HG02852 (cell line): ENCODE results near the gene NAALADL2.
"Not testable (repeated sequence)": the region's sequence is repeated elsewhere in the genome, so short reads cannot be mapped to it uniquely, and the experiment has no call there.

Source experiments
- ATAC-seq: cut with Tn5 transposase; IDR thresholded peaks from one replicate; pipeline ENCODE4 v1.9.1; 2021; ENCODE audit warnings: mild to moderate bottlenecking, moderate library complexity; ENCODE audit not compliant: unreplicated experiment

NAALADL2 gene

DNA sequence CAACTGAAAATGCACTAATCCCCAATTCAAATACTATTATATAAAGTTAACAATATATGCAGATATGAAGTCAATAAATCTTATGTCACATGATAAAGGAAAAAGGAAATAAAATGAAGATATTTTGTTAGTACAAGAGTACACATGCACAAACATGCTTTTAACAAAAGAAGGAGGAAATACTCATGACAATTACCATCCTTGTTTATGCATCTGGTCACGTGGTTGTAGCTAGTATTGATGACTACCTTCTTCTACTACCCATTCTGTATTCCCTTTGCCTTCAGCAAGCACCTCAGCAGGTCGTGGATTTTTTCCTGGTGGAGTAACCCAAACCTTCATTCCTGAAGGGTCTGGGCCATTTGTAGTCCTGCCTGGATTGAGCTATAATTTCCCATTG, 669.6 kb downstream of the NAALADL2 start:
- ATAC-seq, result not testable (repeated sequence)

DNA sequence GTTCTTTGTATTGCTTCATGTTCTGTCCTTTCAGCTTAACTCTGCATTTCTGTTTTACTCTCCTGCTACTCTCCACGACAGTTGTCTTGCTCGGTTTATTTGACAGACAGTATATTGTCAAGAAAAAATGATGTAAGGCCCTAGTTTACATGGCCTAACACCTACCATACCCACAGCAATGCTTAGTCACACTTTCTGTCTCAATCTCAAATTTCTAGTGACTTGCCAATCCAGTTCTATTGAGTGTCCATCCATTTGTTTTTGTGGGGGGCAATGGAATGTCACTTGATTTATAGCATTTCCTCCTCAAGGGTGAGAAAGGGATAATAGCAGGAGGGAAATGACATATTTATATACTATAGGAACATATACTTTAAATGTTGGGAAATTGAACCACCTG, 676.2 kb downstream of the NAALADL2 start:
- ATAC-seq, result no peak

DNA sequence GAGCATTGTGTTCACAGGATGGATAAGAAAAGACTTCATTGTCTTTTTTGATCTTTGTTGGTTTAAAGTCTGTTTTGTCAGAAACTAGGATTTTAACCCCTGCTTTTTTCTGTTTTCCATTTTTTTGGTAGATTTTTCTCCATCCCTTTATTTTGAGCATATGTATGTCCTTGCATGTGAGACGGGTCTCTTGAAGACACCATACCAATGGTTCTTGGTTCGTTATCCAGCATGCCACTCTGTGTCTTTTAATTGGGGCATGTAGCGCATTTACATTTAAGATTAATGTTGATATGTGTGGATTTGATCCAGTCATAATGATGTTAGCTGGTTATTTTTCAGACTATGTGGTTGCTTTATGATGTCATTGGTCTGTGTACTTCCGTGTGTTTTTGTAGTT, 687.0 kb downstream of the NAALADL2 start:
- no peak for ATAC-seq

DNA sequence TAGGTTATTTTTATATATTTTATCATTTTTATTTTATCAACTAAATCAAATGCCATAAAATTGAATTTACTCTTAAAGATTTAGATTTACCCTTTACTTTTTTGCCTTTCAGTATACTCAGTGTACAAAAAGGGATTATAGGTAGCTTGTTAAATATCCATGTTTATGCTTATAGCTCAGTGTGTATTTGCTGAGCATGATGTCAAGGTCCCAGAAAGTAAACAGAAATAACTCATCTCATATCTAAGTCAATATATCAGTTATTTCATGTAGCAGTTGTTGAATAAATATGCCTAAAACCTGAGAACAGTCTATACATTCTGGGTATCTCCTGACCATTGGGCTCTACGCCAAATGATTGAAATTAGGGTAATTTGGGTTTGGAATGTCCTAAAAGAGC, 693.8 kb downstream of the NAALADL2 start:
- ATAC-seq, result no peak

DNA sequence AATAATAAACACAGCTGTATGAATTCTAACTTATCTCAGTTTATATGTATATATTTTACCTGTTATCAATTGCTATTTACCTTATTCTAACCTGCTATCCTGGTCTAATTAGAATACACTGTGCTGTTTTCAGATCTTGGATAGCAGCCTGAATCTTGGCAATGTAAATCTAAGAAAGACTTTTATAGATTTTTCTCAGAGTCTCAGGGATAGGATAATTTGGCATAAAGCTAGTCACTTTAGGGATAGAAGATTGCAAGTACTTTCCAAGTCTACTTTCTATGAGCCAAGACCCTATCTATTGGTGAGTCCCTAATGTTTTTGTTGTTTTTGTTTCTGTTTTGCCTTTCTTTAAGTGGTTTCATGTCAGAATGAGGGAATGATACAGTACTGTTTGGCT, 695.7 kb downstream of the NAALADL2 start:
- no peak for ATAC-seq

DNA sequence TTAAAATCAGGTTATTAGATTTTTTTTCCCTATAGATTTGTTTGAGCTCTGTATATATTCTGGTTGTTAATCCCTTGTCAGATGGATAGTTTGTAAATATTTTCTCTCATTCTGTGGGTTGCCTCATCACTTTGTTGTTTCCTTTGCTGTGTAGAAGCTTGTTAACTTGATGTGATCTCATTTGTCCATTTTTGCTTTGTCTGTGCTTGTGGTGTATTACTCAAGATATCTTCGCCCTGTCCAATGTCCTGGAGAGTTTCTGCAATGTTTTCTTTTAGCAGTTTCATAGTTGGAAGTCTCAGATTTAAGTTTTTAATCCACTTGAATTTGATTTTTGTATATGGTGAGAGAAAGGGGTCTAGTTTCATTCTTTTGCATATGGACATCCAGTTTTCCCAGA, 699.1 kb downstream of the NAALADL2 start:
- no peak for ATAC-seq

DNA sequence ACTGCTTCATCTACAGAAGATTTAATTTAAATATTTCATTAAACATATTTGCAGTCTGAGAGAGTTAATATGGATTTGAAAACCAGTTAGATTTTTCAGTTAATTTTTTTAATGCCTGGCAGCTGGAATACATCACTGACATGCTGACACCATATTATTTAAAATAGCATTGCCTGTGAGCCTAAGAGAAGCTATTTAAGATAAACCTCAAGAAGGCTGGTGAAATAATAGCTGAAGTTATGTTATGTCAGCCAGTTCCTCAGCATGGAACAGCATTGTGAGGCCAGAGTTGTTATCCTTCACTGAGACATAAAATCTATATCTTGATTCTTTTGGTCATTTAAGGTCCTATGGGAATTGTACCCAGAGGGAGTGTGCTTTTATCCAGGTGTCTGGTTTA, 705.2 kb downstream of the NAALADL2 start:
- no peak for ATAC-seq

DNA sequence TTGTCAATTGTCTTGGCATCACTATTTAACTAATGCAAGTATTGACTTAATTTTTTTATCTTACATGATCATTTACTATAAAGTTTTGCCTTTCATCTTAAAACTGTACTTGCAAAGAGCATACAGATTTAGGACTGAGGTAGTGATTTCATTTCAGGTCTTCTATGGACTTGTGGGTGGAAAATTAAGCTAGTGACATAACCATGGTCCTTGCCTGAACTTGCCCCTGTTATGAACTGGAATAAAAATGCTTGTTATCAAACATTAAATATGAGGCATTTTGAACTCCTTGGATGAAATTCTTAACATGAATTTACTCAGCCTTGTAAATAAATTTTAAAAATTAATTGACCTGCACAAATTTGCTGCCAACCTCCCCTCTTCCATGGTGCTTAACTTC, 712.0 kb downstream of the NAALADL2 start:
- no peak for ATAC-seq

DNA sequence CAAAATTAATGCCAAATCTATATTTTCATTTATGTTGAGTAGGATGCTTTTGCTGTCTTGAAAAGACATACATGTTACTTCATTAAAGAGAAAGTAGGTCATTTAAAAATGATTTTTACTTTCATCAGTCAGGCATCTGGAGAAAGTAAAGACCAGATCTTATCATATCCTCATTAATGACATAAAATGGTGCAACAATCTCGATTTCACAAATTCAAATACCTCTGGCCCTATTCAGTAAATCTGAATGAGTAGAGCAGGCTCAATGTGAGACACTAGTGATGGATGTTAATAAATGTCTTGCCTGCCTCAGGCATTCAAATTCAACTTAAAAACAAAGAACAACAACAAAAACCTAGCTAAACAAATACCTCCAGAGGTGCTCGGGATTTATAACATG, 714.1 kb downstream of the NAALADL2 start:
- ATAC-seq, result no peak

DNA sequence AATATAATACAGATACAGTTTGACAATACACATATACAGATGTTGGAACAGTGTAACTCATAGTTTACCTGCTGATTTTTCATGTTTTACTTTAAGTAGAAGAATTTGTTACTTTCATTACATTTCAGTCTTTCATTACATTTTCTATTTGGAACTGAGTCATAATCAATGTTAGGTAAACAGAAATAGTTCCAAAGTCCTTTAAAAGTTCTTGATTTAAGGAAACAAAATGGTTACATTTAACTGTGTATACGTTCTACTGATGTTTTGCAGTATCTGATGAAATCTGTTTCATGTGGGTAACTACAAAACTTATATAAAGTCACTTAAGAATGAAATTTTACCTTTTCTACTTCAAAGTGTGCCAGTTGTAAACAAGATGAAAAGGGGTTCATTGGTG, 721.2 kb downstream of the NAALADL2 start:
- no peak for ATAC-seq

DNA sequence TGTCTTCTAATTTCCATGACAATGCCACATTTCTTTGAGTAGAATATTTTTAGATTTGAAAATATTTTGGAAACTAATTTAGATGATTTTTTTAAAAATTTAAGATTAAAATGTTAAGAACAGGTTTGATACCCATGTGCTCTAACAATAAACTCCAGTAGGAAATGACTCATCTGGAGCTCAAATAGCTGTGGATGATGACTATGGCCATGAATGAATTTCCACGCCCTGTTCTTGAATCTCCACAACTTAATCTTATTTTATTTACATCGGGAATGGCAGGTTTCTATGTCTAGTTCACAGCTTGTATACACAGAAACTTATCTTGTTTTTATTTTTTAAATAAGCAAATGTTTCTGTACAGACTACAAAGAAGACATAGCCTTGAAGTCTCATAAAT, 726.8 kb downstream of the NAALADL2 start:
- ATAC-seq, result no peak

DNA sequence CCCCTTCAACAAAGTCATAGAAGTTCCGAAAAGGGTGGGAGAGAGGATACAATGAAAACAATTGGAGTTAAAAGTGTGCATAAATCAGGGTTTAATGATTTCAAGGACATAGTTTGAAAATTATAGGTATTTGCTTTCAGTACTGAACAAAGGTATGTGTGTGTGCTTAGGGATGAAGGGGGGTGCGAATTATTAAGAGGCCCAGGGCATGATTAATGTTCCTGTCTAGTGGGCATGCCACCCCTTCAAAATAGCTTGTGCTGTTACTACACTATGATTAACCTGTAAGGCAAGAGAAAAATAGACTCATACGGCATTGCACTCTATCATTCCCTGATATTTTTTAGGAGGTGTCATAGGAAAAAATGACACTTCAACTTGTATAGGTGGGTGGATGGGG, 731.6 kb downstream of the NAALADL2 start:
- ATAC-seq, result no peak

DNA sequence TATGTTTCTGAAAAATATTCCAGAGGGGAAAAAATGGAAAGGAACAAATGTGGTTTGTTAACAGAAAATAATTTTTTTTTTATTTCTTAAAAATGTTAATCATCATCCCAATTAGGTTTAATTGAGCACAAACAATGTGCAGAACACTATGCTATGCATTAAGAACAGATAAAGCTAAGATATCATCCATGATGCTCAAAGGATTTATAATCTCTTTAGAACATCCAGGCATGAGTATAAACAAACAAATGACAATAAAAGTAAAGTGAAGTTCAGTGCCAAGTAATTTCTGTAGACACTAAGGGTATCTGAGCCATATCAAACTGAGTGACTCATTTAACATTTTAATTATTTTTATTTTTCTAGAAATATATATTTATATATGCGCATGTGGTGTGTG, 732.2 kb downstream of the NAALADL2 start:
- no peak for ATAC-seq

DNA sequence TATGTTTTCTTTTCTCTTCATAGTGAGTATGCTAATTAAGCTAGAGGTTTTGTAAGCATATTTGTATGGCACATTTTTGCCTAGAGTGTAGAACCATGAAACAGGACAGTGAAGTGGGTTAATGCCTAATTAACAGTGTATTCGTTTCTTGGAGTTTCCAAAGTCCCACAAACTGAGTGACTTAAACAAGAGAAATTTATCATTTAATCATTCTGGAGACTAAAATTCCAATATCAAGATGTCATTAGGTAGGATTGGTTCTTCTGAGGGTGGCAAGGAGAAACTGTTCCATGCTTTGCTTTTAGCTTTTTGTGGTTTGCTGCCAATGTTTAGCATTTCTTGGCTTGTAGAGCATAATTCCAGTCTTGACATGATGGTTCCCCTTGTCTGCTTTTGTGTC, 734.2 kb downstream of the NAALADL2 start:
- no peak for ATAC-seq

DNA sequence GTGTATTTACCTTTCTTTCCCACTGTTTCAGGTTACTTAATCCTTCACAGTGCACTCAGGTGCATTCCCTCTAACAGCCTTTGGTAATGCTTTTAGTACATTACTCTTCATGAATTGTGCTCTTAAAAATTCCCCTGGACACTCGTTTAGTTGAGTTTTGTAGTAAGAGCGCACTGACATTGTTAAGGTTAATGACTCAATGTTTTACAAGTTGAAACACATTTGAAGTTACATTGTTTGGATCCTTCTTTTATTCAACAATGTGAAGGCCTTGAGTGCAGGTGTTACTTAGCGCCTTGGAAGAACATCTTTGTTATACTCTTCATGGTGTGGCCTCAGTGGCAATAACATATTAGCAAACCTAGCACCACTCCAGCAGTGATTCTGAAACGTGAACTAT, 739.6 kb downstream of the NAALADL2 start:
- no peak for ATAC-seq

DNA sequence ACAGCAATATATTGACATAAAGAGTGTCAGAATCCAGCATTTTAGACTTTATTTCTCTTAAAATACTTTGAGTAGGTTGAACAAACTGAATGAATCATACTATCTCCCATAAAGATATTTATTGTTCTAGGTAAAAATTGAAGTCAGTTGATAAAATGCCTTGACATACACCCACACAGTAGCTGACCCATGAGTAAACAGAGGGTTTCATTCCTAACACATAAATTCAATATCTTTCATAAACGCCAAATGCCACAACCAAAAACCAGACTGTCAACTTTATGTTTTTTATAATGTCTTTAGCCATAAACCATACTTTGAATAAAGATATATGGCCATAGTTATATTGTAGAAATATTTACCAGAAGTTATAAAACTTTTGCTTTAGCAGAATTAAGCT, 742.4 kb downstream of the NAALADL2 start:
- no peak for ATAC-seq

DNA sequence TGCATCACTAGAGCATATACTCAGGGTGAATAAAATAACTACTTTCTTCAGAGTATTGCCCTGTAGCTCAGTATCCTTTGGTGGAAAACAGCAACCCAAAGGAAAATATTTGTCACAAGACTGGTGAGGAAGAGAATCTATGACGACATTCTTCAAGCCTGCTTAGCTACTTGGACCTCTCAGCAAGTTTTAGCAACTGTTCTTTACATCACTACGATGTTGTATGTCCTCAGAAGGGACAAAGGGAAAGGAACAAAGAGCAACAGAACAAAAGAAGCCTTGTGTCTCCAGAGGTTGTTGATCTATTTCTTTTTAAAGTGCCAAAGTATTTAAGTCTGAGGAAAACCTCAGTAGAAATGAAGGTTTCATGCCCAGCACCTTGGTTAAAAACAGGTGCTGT, 746.7 kb downstream of the NAALADL2 start:
- no peak for ATAC-seq

DNA sequence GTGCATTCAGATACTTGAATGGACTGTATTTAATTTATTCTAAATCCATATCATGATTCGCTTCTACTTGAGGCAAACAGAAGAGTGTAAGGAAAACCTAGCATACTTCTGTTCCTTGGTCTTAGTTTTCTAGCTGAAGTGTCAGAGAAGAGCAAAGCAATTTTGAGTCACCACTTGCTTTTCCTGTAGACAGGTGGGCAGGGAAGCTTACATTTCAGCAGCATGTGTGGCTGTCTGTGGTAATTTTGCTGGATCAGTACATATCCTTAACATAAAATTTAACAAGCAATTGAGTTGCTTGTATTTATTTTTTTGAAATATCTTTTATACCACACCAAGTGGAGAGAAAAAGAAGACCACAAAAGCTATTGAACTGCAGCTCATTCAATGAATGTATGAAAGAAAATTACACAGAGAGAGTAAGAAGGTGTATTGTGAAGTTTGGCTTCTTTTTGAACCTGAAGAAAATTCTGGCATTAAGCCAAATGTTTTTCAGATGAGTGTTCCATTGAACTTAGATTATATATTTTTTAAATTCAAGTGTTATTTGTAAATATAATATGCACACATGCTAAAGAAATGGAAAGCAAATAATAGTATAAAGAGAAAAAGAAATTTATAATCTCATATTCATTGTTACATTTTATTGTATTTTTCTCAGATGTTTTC, 747.6 kb downstream of the NAALADL2 start:
- ATAC-seq, result no peak

DNA sequence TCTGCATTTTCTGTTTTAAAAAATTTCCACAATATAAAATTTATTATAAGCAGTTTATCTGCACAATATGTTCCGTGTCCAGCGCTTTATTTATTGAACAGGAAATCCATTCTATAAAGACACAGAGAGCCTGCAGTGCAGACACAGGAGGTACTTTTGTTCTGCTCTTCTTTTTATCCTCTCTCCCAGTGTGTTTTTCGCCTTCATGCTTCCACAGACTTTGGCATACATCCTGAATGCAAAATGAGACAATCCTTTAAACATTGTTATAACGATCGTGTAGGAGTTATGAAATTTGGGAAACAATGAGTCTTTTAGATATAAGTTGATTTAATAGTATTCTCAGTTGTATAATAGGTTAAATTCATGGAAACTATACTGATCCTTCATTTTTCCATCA, 749.2 kb downstream of the NAALADL2 start:
- no peak for ATAC-seq

DNA sequence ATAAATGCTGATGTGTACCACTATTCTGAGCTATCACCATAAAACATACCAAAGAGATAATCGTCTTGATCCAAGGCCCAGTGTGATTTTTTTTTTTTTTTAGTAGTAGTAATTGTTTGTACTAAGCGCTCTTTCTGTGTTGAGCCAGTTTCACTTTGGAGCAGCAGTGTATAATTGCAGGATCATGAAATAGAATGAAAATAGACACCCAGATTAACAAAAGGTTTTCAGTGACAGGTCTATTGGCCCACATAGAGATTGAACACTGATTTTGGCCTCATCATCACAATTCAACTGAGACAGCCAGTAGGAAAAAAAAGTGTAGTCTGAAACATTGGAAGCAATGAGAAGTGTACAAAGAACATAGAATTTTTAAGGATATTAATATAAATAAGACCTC, 749.8 kb downstream of the NAALADL2 start:
- ATAC-seq, result no peak

DNA sequence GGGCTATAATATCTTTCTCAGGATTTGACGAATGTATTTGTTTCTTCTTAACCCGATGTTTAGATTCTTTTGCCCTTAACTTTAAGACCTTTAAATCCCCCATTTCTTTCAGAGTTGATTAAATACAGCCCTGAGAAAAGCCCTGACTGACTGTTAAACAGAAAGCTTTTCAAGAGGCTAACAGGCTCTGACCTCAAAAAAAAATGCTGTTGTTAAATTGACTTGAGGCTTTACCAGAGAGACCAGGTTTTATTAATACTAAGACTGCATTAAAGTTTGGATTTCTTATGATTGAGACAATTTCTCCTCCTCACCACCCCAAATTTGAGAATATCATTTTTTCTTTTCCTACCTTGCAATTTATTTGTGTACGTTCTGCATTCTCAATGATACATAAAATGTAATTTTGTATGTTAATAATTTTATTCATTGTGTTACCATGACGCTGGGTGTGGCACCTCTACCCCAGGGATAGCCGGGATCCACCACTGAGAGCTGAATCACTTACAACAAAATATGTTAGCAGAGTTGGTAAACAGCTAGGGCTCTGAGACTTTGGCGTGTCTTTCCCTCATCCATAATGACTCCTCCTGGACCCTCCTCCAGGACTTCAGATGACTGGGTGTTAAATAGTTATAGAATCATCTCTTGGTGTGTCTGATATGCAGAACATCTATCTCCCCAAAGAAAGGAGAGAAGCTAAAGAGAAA, 753.5 kb downstream of the NAALADL2 start:
- no peak for ATAC-seq

DNA sequence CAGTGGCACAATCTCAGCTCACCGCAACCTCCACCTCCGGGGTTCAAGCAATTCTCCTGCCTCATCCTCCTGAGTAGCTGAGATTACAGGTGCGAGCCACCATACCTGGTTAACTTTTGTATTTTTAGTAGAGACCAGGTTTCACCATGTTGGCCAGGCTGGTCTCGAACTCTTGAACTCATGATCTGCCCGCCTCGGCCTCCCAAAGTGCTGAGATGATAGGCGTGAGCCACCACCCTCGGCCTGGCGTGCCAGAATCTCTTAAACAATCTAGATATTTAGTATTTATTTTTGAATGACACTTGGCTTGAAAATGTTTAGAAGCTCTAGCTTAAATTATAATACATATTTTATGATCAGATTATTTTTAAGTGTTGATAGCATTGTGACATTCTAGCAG, 755.0 kb downstream of the NAALADL2 start:
- ATAC-seq, result not testable (repeated sequence)

DNA sequence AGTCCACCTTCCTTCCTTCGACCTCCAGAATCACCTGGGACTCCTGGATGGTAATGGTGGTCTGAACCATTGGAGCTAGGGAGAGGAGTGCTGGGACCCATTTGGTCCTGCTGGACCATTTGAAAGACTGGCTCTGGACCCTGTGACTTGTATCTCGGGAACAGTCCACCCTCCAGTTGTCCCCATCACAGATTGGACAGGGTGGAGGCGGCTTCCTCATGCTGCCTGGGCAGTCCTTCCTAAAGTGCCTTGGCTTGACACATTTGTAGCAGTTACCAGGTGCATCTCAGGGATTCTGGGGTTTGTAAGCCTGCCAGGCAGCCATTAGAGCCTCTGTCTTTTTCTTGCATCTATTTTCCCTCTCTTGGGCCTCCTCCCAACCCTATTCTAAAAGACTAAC, 758.1 kb downstream of the NAALADL2 start:
- ATAC-seq, result no peak
